Memory B cell (primary cell): ENCODE results near the gene PROC.
A peak's percentile ranks its signal among the peaks of the same experiment; 100 is the strongest.

ENCODE experiments used
- ATAC-seq: fragments of 150-1000 bp; cut with Tn5 transposase; 2 replicates; pipeline ENCODE4 v1.10.0; 2021; ENCODE audit warnings: low read depth, mild to moderate bottlenecking, moderate library complexity
- DNase-seq, 2 donors: peaks; one replicate each; pipeline ENCODE4 v3.0.0; 2022; ENCODE audit warnings: low spot score in 2 of 2
- H3K27ac Mint-ChIP-seq: one replicate; pipeline ENCODE4 v1.8.0; 2022; ENCODE audit warnings: mild to moderate bottlenecking, moderate library complexity, mixed read lengths
- H3K27me3 Mint-ChIP-seq: one replicate; pipeline ENCODE4 v1.8.0; 2022; ENCODE audit warnings: mixed read lengths
- H3K36me3 Mint-ChIP-seq: one replicate; pipeline ENCODE4 v1.8.0; 2022; ENCODE audit warnings: mild to moderate bottlenecking, mixed read lengths
- H3K4me1 Mint-ChIP-seq: one replicate; pipeline ENCODE4 v1.8.0; 2022; ENCODE audit warnings: mixed read lengths
- H3K4me3 Mint-ChIP-seq: one replicate; pipeline ENCODE4 v1.8.0; 2022; ENCODE audit warnings: mild to moderate bottlenecking, moderate library complexity, mixed read lengths
- H3K9me3 Mint-ChIP-seq: one replicate; pipeline ENCODE4 v1.8.0; 2022; ENCODE audit warnings: mixed read lengths

The PROC gene

GRCh38 chr2:127414638-127415592, 3.3 kb upstream of the PROC start:
- Mint-ChIP-seq H3K4me1 (peaks cover 35% of the 10 kb centered on the region), H3K27me3 (no peaks in the 10 kb centered on the region), H3K36me3 (no peaks in the 10 kb centered on the region), H3K9me3 (peaks cover 3% of the 10 kb centered on the region), H3K27ac (no peak overlapping the region), H3K4me3 (peak overlapping the region; percentile 3)
- no peak for ATAC-seq
- DNase-seq: no peak

GRCh38 chr2:127415593-127416505, 2.4 kb upstream of the PROC start:
- peak overlapping the region; percentile 83 for H3K4me3 Mint-ChIP-seq
- H3K4me1 Mint-ChIP-seq: peaks cover 31% of the 10 kb centered on the region
- H3K36me3 Mint-ChIP-seq: no peaks in the 10 kb centered on the region
- peak; percentile 79 to 81 for DNase-seq
- ATAC-seq: peak; percentile 88
- no peaks in the 10 kb centered on the region for H3K27me3 Mint-ChIP-seq
- peak overlapping the region; percentile 45 for H3K27ac Mint-ChIP-seq
- H3K9me3 Mint-ChIP-seq: peaks cover 3% of the 10 kb centered on the region

GRCh38 chr2:127416506-127417001, 1.7 kb upstream of the PROC start:
- DNase-seq: no peak
- H3K4me3 Mint-ChIP-seq: peak overlapping the region; percentile 83
- H3K27me3 Mint-ChIP-seq: no peaks in the 10 kb centered on the region
- H3K9me3 Mint-ChIP-seq: peaks cover 3% of the 10 kb centered on the region
- H3K4me1 Mint-ChIP-seq: peaks cover 27% of the 10 kb centered on the region
- H3K27ac Mint-ChIP-seq: peak overlapping the region; percentile 80
- no peak for ATAC-seq
- H3K36me3 Mint-ChIP-seq: no peaks in the 10 kb centered on the region

GRCh38 chr2:127417406-127417805, 821 bp upstream of the PROC start:
- Mint-ChIP-seq H3K4me3 (peak overlapping the region; percentile 83), H3K27me3 (peaks cover under 1% of the 10 kb centered on the region), H3K27ac (no peak overlapping the region), H3K9me3 (peaks cover 3% of the 10 kb centered on the region), H3K4me1 (peaks cover 25% of the 10 kb centered on the region), H3K36me3 (no peaks in the 10 kb centered on the region)
- no peak for DNase-seq
- no peak for ATAC-seq

GRCh38 chr2:127419112-127419430, 844 bp downstream of the PROC start:
- no peak for DNase-seq
- Mint-ChIP-seq H3K27ac (no peak overlapping the region), H3K27me3 (peaks cover 2% of the 10 kb centered on the region), H3K36me3 (no peaks in the 10 kb centered on the region), H3K4me1 (peaks cover 27% of the 10 kb centered on the region), H3K9me3 (no peaks in the 10 kb centered on the region), H3K4me3 (no peak overlapping the region)
- no peak for ATAC-seq

- Mint-ChIP-seq H3K27me3 (peaks cover 2% of the 10 kb centered on the region), H3K9me3 (no peaks in the 10 kb centered on the region), H3K36me3 (no peaks in the 10 kb centered on the region), H3K4me3 (no peak overlapping the region), H3K4me1 (peaks cover 27% of the 10 kb centered on the region), H3K27ac (no peak overlapping the region)
- DNase-seq (no peak), ATAC-seq (no peak)
Measured at GRCh38 chr2:127419448-127420038, 1.3 kb downstream of the PROC start.

GRCh38 chr2:127420039-127420864, 2.0 kb downstream of the PROC start:
- H3K36me3 Mint-ChIP-seq: no peaks in the 10 kb centered on the region
- ATAC-seq: no peak
- H3K4me1 Mint-ChIP-seq: peaks cover 27% of the 10 kb centered on the region
- H3K27me3 Mint-ChIP-seq: peaks cover 2% of the 10 kb centered on the region
- no peaks in the 10 kb centered on the region for H3K9me3 Mint-ChIP-seq
- no peak for DNase-seq
- no peak overlapping the region for H3K4me3 Mint-ChIP-seq
- H3K27ac Mint-ChIP-seq: no peak overlapping the region

GRCh38 chr2:127421116-127421800, 3.0 kb downstream of the PROC start:
- DNase-seq (no peak), ATAC-seq (no peak)
- H3K4me1 Mint-ChIP-seq: peaks cover 22% of the 10 kb centered on the region
- H3K9me3 Mint-ChIP-seq: no peaks in the 10 kb centered on the region
- H3K36me3 Mint-ChIP-seq: no peaks in the 10 kb centered on the region
- H3K27ac Mint-ChIP-seq: no peak overlapping the region
- H3K27me3 Mint-ChIP-seq: peaks cover 2% of the 10 kb centered on the region
- peak overlapping the region; percentile 18 for H3K4me3 Mint-ChIP-seq

GRCh38 chr2:127421871-127422558, 3.8 kb downstream of the PROC start:
- peak overlapping the region; percentile 70 for H3K4me3 Mint-ChIP-seq
- peaks cover 15% of the 10 kb centered on the region for H3K4me1 Mint-ChIP-seq
- H3K27me3 Mint-ChIP-seq: peaks cover 2% of the 10 kb centered on the region
- no peak overlapping the region for H3K27ac Mint-ChIP-seq
- no peak for ATAC-seq
- DNase-seq: no peak
- no peaks in the 10 kb centered on the region for H3K9me3 Mint-ChIP-seq
- no peaks in the 10 kb centered on the region for H3K36me3 Mint-ChIP-seq

- Mint-ChIP-seq H3K27ac (no peak overlapping the region), H3K27me3 (peaks cover 2% of the 10 kb centered on the region)
- peak; percentile 31 to 52 for DNase-seq
Measured at GRCh38 chr2:127422559-127423477, 4.6 kb downstream of the PROC start.

GRCh38 chr2:127423478-127423843, 5.2 kb downstream of the PROC start:
- Mint-ChIP-seq H3K9me3 (no peaks in the 10 kb centered on the region), H3K4me1 (peaks cover 12% of the 10 kb centered on the region), H3K4me3 (peak overlapping the region; percentile 55), H3K27ac (no peak overlapping the region), H3K36me3 (no peaks in the 10 kb centered on the region), H3K27me3 (peaks cover 2% of the 10 kb centered on the region)
- DNase-seq (no peak), ATAC-seq (peak; percentile 50)

More at GRCh38 chr2:127422559-127423477, 4.6 kb downstream of the PROC start:
- Mint-ChIP-seq H3K4me1 (peaks cover 12% of the 10 kb centered on the region), H3K9me3 (no peaks in the 10 kb centered on the region), H3K4me3 (peak overlapping the region; percentile 77), H3K36me3 (no peaks in the 10 kb centered on the region)
- ATAC-seq: peak; percentile 82
